B cell (primary cell): Measurements from ENCODE around the gene PRKAR1A.

Experiments used
- EZH2 ChIP-seq: IDR thresholded peaks from 2 replicates; pipeline ENCODE4 v1.6.1; 2012; ENCODE audit warnings: borderline replicate concordance, low read depth, mild to moderate bottlenecking, moderate library complexity, low read length; ENCODE audit not compliant: insufficient read depth, poor library complexity, severe bottlenecking
- TF ChIP-seq, protein P1 (sequence below): fragments of 200-600 bp; IDR thresholded peaks from one replicate; pipeline ENCODE4 v1.8.0; 2022; ENCODE audit warnings: antibody characterized with exemption, mild to moderate bottlenecking

DNA sequence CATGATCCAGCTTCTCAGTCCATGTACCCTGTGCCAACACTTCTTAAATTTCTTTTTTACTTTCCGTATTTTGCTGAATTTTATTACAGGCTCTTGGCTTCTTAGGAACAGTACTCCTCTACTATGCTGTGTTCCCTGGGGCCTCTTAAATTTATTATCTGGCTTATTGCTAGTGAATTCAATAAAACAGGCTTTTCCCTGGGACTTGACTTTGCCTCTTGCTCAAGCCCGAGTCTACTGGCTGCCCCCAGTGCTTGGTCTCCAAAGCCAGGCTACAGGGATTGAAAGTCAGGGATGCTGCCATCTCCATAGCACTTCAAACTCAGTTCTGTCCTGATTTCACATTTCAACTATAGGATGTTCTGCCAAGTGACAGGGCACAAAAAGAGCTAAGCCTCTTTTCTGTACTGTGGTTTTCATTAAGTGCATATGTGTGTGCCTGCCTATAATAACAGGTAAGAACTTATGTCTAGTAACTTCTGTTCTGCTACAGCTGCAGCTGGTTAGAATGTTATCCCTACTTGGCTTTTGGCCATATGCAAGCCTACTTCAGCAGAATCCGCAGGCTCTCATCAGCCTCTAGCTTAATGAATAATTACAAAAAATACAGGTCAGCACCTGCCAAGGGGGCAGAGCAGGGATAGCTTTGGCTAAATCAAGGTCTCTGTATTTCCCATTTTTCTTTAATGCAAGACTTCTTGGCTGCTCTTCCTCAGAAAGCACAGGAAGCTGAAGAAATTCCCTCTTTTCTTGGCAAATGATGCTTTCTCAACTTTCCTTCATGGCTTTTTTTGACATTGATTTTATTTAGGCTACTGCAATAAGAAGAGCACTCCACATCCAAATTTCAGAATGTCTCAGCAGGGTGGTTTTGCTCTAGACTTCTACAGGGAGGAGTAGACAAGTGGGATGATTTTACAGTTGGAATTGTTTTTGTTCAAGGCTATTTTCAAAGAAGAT, 80.7 kb downstream of the PRKAR1A start:
- TF ChIP-seq, protein P1, sequence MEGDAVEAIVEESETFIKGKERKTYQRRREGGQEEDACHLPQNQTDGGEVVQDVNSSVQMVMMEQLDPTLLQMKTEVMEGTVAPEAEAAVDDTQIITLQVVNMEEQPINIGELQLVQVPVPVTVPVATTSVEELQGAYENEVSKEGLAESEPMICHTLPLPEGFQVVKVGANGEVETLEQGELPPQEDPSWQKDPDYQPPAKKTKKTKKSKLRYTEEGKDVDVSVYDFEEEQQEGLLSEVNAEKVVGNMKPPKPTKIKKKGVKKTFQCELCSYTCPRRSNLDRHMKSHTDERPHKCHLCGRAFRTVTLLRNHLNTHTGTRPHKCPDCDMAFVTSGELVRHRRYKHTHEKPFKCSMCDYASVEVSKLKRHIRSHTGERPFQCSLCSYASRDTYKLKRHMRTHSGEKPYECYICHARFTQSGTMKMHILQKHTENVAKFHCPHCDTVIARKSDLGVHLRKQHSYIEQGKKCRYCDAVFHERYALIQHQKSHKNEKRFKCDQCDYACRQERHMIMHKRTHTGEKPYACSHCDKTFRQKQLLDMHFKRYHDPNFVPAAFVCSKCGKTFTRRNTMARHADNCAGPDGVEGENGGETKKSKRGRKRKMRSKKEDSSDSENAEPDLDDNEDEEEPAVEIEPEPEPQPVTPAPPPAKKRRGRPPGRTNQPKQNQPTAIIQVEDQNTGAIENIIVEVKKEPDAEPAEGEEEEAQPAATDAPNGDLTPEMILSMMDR, result no peak
- no peak for TF ChIP-seq EZH2
